Adipose tissue (tissue), 3 donors: ENCODE results near the gene COPS2. TPM values are rescaled to one million over a fixed set of nuclear protein-coding genes. Genes with fewer than 3 reads are reported as not detected.

Source experiments
- H3K27ac ChIP-seq: one replicate; pipeline ENCODE4 v1.5.1; 2013; ENCODE audit warnings: low read depth, low read length
- WGBS, 3 donors: extraction: QIAGEN DNeasy Blood & Tissue Kit; methylation state at CpG; one replicate each; pipeline ENCODE4 v1.1.7; 2013; 5-methylcytosine and 5-hydroxymethylcytosine counted together
- polyA plus RNA-seq, 3 donors: library from polyadenylated mRNA; stranded (reverse); fragments of 200-250 nt; gene quantifications; one replicate each; pipeline ENCODE4 v1.2.3, GENCODE V29; 2013
- donor health status: healthy with polysubstance abuse.
- donor health status: Bipolar disorder and iron deficiency.
- donor health status: healthy.

Gene COPS2
- polyA plus RNA-seq, 3 donors = 43.4 to 63.0 (median 57.3) TPM

- no peak overlapping the region for H3K27ac ChIP-seq
- WGBS, 3 donors = 89 to 91% (median 89%) methylated on average over 1 of the region's 1 CpG
These were observed 33.5 kb downstream of the COPS2 start for GRCh38 chr15:49121901-49122300.

DNA sequence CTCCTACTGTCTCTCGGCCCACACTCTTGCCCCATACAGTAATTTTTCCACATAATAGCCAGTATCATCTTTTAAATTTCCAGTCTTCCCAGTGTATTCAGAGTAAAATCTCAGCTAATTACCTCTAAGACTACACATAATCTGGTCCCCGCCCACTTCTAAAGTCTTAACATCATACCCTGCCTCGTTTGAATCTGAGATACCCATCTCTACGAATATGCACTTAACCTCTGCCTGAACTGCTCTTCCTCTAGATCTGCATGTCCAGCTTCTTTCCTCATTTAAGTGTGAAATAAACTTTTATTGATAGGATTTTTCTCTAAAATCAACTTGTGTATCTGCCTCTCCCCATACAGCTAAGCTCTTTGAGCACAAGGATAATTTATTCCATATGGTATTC is 34.6 kb downstream of the COPS2 start:
- 81 to 84% (median 83%) methylated on average over 4 of the region's 4 CpGs for WGBS, 3 donors

DNA sequence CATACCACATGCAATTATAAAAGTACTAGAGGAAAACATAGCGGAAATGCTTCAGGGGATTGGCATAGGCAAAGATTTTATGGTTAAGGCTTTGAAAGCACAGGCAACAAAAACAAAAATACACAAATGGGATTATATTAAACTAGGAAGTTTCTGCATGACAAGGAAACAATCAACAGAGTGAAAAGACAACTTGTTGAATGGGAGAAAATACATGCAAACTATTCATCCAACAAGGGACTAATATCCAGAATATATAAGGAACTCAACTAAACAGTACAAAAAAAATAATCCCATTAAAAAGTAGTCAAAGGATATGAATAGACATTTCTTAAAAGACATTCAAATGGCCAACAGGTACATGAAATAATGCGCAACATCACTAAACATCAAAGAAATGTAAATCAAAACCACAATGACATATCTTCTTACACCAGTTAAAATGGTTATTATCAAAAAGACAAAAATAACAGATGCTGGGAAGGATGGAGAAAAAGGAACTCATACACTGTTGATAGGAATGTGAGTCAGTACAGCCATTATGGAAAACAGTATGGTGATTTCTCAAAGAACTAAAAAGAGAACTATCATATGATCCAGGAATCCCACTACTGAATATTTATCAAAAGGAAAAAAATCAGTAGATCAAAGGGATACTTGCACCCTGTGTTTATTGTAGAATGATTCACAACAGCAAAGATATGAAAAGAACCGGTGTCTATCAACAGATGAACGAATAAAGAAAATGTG is 39.1 kb downstream of the COPS2 start:
- H3K27ac ChIP-seq = no peak overlapping the region
- 96 to 97% (median 97%) methylated on average over 4 of the region's 4 CpGs for WGBS, 3 donors

More for the DNA sequence above, 34.6 kb downstream of the COPS2 start:
- no peak overlapping the region for H3K27ac ChIP-seq

- WGBS, 3 donors = 72 to 93% (median 82%) methylated on average over 2 of the region's 2 CpGs
These were observed 40.3 kb downstream of the COPS2 start for GRCh38 chr15:49115062-49115461.

DNA sequence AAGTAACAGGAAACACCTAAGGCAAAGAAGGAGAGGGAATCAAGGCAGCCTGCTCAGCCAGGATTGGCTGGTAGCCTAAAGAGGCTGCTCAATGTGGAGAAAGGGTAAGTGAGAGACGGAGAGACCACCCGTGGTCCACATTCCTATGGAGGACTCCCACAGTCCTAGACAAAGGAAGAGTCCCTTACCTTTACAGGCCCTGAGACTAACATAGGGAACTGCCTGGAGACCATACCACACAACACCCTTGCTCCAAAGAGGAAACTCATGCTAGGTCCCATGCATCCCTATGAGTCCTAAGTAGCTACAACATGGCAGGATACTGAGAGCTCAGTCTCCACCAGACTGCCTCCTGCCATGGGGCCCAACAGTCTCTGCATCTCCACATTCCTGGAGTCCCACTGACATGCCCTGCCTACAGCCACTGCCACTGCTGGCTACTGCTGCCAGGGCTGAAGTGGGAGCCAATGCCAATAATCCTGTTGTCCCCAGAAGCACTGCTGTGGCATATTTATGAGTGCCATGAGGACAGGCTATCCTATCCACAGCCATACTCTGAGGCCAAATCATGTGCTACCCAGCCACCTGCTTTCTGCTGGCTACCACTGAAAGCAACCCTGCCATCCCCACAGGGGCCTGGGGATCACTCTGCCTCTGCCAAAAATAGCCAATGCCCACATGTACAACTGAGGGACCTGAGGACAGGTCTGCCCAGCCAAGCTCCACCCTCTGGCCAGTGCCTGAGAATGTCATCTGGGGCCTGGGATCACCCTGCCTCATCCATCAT is 45.0 kb downstream of the COPS2 start:
- H3K27ac ChIP-seq = no peak overlapping the region
- whole genome bisulfite sequencing, 3 donors = 88 to 96% (median 89%) methylated on average over 2 of the region's 2 CpGs

More at GRCh38 chr15:49115062-49115461, 40.3 kb downstream of the COPS2 start:
- H3K27ac ChIP-seq = no peak overlapping the region

GRCh38 chr15:49103002-49103401 is 52.4 kb downstream of the COPS2 start:
- H3K27ac ChIP-seq = no peak overlapping the region
- 67 to 88% (median 70%) methylated on average over 2 of the region's 2 CpGs for WGBS, 3 donors

- 75 to 92% (median 87%) methylated on average over 2 of the region's 2 CpGs for WGBS, 3 donors
These were observed 53.9 kb downstream of the COPS2 start for GRCh38 chr15:49101536-49101935.

DNA sequence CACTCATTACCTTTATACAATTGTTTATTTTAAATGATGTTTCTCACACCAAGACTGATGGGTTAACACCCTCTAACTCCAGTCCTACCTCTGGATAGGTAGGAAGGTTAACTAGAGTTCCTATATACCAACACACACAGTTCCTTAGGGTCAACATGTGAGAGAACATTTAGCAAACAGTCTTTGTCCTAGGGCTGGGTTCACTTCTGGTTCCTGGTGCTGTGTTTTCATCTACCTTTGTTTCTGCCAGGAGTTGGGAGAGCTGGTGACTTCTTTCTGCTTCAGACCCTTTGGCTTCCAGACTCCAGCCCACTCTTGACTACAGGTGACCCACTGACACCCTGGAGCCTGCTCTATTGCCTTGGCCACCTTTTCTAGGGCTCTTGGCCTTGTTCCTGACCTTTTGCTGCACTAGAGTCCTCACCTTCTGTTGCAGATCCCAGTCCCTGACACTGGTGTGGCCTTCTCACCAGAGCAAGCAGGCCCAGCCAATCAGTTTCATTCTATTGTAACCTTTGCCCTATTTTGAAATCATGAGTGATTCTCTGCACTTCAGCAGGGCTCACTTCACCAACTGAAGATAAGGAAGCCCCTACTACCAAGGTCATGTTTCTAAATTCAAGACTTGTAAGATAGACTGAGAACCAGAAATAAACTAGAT is 59.2 kb downstream of the COPS2 start:
- no peak overlapping the region for H3K27ac ChIP-seq

More at GRCh38 chr15:49101536-49101935, 53.9 kb downstream of the COPS2 start:
- H3K27ac ChIP-seq = no peak overlapping the region

- 59 to 92% (median 66%) methylated on average over 1 of the region's 1 CpG for WGBS, 3 donors
- no peak overlapping the region for H3K27ac ChIP-seq
These were observed 60.5 kb downstream of the COPS2 start for GRCh38 chr15:49094923-49095322.

DNA sequence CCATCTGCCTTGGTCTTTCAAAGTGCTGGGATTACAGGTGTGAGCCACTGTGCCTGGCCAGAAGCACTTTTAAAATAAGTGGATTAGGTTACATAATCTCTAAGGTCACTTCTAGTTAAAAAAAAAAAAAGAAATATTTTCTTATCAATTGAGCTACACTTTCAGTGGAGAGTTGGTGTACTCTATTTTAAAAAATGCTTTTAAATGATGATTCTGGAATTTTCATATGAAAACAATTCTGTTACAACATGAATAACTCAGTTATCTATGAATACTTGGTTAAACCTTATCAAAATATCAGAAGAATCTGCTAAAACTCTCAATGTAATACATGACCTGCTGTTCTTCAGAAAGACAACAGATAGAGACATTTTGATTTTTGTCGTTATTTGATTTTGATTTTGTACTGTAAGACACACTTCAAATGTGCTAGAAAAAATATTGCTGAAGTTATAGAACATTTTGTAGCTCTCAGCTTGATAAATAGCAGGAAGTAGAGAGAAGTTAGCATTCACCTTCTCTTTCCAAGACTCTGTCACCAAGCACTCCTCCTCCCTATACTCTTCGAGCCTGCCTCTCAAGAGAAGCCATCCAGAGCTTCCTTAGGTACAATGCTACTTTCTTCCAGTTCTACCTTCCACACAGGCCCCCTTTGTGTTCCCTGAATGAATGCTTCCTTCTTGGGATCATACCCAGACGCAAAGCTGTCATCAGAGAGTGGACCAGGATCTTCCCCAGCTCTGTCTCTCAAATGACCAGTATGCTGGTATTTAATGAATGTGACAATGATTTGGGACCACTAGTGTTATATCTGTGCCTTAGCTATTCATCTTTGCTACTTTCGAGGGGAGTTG is 61.9 kb downstream of the COPS2 start:
- H3K27ac ChIP-seq = no peak overlapping the region
- 84 to 87% (median 84%) methylated on average over 4 of the region's 4 CpGs for WGBS, 3 donors

DNA sequence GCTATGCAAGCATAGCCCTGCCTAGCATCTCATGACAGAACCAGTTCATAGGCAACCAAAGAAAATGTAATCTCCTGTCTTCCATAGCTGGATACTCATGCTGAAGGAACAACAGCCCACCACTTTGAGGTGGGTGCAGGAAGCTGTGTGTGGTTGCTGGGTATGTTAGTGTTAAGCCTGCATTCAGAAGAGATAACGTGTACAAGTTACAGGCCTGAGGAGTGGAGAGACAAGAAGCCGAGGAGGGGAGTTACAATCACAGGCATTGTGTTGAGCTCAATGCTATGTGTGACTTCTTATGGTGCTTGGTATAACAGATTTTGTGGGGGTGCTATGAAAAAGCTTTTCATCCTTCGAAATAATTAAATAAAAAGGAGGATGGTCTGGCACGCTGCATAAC is 66.4 kb downstream of the COPS2 start:
- 85 to 90% (median 89%) methylated on average over 4 of the region's 4 CpGs for WGBS, 3 donors
- no peak overlapping the region for H3K27ac ChIP-seq

- H3K27ac ChIP-seq = no peak overlapping the region
- whole genome bisulfite sequencing, 3 donors = 33 to 72% (median 72%) methylated on average over 5 of the region's 5 CpGs
These were observed 69.5 kb downstream of the COPS2 start for GRCh38 chr15:49085696-49086459.

- no peak overlapping the region for H3K27ac ChIP-seq
These were observed 71.2 kb downstream of the COPS2 start for GRCh38 chr15:49084285-49084570.

GRCh38 chr15:49083401-49084284 is 71.8 kb downstream of the COPS2 start:
- 85 to 96% (median 92%) methylated on average over 5 of the region's 5 CpGs for WGBS, 3 donors
- H3K27ac ChIP-seq = no peak overlapping the region

More at GRCh38 chr15:49084285-49084570, 71.2 kb downstream of the COPS2 start:
- WGBS, 3 donors = 93 to 97% (median 96%) methylated on average over 3 of the region's 3 CpGs

GRCh38 chr15:49082960-49083359 is 72.4 kb downstream of the COPS2 start:
- WGBS, 3 donors = 52 to 92% (median 86%) methylated on average over 1 of the region's 1 CpG
- H3K27ac ChIP-seq = no peak overlapping the region

- H3K27ac ChIP-seq = no peak overlapping the region
- 89 to 91% (median 91%) methylated on average over 23 of the region's 23 CpGs for WGBS, 3 donors
These were observed 75.9 kb downstream of the COPS2 start for GRCh38 chr15:49079340-49080039.
